ENCODE results near the gene GP1BB.

Gene GP1BB

GRCh38 chr22:19727310-19728150 lies 4.2 kb downstream of the GP1BB start:
- no peak for DNase-seq

GRCh38 chr22:19728271-19728670 lies 4.9 kb downstream of the GP1BB start:
- no peak for DNase-seq

- DNase-seq, result no peak
Measured at GRCh38 chr22:19728836-19729235, 5.5 kb downstream of the GP1BB start.

GRCh38 chr22:19729507-19729906 lies 6.2 kb downstream of the GP1BB start:
- no peak for DNase-seq

GRCh38 chr22:19730198-19730597 lies 6.9 kb downstream of the GP1BB start:
- DNase-seq, result no peak

GRCh38 chr22:19730655-19731360 lies 7.5 kb downstream of the GP1BB start:
- DNase-seq, result peak; percentile 64 to 90

- no peak for DNase-seq
Measured at GRCh38 chr22:19731361-19732135, 8.2 kb downstream of the GP1BB start.

- no peak for DNase-seq
Measured at GRCh38 chr22:19732403-19733113, 9.2 kb downstream of the GP1BB start.

- DNase-seq, result no peak
Measured at GRCh38 chr22:19733755-19734154, 10.4 kb downstream of the GP1BB start.

- DNase-seq, result no peak
Measured at GRCh38 chr22:19734163-19734562, 10.8 kb downstream of the GP1BB start.

GRCh38 chr22:19734837-19735382 lies 11.6 kb downstream of the GP1BB start:
- no peak for DNase-seq

- no peak for DNase-seq
Measured at GRCh38 chr22:19735665-19736510, 12.5 kb downstream of the GP1BB start.

GRCh38 chr22:19737846-19738663 lies 14.7 kb downstream of the GP1BB start:
- no peak for DNase-seq

- no peak for DNase-seq
Measured at GRCh38 chr22:19738664-19739447, 15.5 kb downstream of the GP1BB start.

- no peak for DNase-seq
Measured at GRCh38 chr22:19739448-19739895, 16.1 kb downstream of the GP1BB start.

GRCh38 chr22:19739911-19740449 lies 16.6 kb downstream of the GP1BB start:
- DNase-seq, result no peak

- no peak for DNase-seq
Measured at GRCh38 chr22:19740586-19740985, 17.2 kb downstream of the GP1BB start.

GRCh38 chr22:19741053-19741452 lies 17.7 kb downstream of the GP1BB start:
- DNase-seq, result no peak
